AG09319 (cell line): Measurements from ENCODE around the gene ICA1L.

Experiments used
- DNase-seq: peaks from one replicate; pipeline ENCODE4 v3.0.0-alpha.2; 2010; ENCODE audit warnings: low read depth; ENCODE audit errors: extremely low read depth
- CTCF ChIP-seq: IDR thresholded peaks from 2 replicates; pipeline ENCODE4 v1.5.1; 2011; ENCODE audit warnings: low read depth, mild to moderate bottlenecking, inconsistent platforms, low read length, moderate library complexity

Gene ICA1L

GRCh38 chr2:202842690-202843089 is 28.9 kb downstream of the ICA1L start:
- DNase-seq: no peak
- TF ChIP-seq CTCF: no peak

- no peak for DNase-seq
- no peak for TF ChIP-seq CTCF
Observed at GRCh38 chr2:202841090-202841867, 30.3 kb downstream of the ICA1L start.

GRCh38 chr2:202831242-202832220 is 40.0 kb downstream of the ICA1L start:
- DNase-seq: no peak
- peak; percentile 77 for TF ChIP-seq CTCF

GRCh38 chr2:202824901-202825300 is 46.7 kb downstream of the ICA1L start:
- TF ChIP-seq CTCF: no peak
- DNase-seq: no peak

- TF ChIP-seq CTCF: no peak
- no peak for DNase-seq
Observed at GRCh38 chr2:202822411-202822810, 49.2 kb downstream of the ICA1L start.

- DNase-seq: no peak
- no peak for TF ChIP-seq CTCF
Observed at GRCh38 chr2:202821206-202822160, 50.1 kb downstream of the ICA1L start.
